H4 (cell line): ENCODE data around the gene PXDN. TPM values are rescaled to one million over a fixed set of nuclear protein-coding genes. Genes with fewer than 3 reads are reported as not detected.

Source experiments
- DNase-seq: peaks from one replicate; pipeline ENCODE4 v3.0.0-alpha.2; 2015; ENCODE audit warnings: low spot score
- total RNA-seq: library from RNA; depleted of rRNA; stranded (reverse); fragments of >200 nt; shearing (Covaris generic); gene quantifications from 2 replicates; pipeline ENCODE4 v1.2.3, GENCODE V29; 2014

The PXDN gene
- total RNA-seq, 1 experiment from 2014 or later = 171 TPM

DNA sequence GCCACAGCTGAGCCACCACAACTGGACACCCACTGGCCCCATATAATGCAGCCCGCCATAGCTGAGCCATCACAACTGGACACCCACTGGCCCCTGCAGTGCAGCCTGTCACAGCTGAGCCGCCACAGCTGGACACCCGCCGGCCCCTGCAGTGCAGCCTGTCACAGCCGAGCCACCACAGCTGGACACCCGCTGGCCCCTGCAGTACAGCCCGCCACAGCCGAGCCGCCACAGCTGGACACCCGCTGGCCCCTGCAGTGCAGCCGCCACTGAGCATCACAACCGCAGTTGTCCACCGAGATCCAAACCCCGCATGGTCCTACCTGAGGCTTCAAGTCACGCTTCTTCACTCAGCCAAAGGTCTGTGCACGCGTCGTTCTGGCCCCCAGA is 134.2 kb downstream of the PXDN start:
- no peak for DNase-seq

DNA sequence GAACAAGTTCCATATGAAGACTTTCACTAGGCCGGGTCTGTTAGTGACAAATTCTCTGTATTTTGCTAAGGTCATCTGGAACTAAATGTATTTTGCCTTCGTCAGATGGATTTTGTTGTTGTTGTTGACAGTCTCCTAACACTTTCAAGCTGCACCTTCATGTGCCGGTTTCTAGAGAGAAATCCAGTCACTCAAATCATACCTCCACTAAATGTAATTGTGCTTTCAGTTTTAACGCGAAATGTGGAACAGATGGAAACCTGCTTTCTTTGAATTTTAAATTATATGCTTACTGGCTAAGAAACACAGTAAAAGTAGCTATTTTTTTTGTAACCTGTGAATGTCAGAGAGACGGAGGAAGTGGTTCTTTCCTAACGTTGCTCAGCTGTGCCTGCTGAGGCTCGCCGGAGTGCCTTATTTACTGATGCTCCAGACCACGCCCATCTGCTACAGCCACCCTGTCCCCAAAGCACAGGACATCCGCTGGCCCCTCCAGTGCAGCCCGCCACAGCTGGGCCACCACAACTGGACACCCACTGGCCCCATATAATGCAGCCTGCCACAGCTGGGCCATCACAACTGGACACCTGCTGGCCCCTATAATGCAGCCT is 134.7 kb downstream of the PXDN start:
- DNase-seq = no peak

DNA sequence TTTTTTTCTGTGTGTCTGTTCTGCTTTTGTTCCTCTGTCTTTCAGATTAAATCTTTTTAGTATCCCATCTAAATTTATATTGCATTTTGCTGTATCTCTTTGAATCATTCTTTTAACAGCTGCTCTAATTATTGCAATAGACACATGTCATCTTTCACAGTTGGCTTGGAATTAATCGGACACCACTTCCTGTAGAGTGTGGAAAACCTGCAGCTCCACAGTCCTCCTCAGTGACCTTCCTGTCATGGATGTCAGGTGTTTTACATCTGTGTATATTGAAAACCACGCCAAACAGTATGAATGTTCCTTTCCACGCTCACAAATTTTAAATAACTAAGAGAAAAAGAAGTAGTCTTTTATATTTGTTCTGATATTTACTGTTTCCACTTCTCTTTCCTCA is 135.3 kb downstream of the PXDN start:
- DNase-seq = no peak

DNA sequence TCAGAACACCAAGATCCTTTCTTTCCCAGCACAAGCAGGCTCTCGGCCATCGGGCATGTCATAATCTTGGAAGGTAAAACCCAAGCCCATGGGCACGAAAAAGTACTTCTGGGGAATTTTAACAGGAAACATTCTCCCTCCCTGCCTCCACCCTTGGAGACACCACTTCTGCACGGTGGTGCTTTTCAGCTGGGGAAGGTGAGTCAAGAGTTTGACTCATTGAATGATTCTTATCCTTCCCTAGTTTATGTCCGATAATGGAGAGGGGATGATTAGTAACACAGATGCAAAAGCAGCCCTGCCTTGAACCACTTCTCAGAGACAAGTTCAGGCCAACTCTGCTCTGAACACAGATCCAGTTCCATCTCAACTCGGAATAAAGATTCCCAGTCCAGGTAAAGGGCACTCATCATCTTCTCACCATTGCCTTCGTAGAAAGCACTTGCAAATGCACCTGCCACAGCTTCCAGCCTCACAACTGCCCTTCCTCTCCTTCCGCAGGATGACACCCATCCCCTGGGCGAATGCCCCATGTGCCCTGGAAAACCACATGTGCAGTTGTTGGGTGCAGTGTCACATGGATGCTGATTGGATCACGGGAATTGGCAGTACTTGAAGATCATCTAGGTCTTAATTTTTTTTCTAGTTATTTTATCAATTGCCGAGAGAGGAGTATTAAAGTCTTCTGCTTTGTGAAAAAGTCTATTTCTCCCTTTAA is 136.2 kb downstream of the PXDN start:
- no peak for DNase-seq

GRCh38 chr2:1607236-1607920 is 136.9 kb downstream of the PXDN start:
- DNase-seq = no peak

GRCh38 chr2:1606421-1607235 is 137.7 kb downstream of the PXDN start:
- DNase-seq = no peak

DNA sequence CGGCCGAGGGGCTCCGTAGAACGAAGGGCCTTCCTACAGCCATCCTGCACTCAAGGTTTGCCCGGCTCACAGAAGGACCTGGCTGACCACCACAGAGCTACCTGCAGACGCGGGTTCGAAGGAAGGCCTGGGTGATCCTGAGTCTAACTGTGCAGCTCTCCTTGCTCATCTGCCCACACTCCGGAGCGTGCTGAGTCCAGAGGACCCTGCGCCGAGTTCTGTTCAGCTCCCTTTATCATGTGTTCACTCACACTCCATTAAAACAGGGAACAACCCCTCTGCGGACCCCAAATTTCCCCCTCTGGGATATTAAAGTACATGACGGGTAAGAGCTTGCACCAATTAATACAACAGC is 138.3 kb downstream of the PXDN start:
- no peak for DNase-seq

GRCh38 chr2:1605102-1606045 is 138.9 kb downstream of the PXDN start:
- DNase-seq = peak; percentile 42

DNA sequence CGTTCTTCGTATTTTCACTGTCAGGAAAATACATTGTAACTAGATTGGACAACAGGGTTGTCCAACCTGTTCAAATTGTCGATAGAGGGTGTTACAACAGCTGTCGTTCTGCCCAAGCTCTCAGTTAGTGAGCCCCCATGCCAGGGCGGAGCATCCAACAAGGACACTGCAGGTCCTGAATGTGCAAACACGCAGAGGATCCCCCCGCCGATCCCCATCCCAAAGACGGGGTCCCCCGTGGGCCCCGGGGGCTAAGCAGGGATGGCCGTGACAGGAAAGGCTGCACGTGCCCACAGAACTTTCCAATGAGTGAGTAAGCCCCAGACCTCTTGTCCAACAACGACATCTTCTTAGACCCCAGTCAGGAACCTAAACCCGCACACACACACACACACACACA is 140.8 kb downstream of the PXDN start:
- DNase-seq = no peak

DNA sequence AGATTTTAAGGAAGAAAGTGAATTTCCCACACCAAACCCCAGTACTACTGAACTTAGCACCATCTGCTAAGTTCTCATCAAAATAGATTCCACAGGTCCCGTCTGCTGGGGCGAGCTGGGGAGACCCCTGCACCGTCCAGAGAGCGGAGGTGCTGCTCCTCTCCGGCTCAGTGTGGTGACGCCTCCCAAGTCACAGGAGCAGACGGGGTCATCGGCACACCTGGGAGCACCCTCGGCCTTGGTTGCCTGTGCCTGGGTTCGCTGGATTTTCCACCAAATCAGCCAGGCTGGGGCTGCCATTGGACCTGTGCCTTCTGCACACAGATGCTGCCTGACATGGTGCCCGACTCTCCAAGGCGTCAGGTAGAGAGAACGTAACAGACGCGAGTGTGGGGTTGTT is 141.3 kb downstream of the PXDN start:
- DNase-seq = no peak

DNA sequence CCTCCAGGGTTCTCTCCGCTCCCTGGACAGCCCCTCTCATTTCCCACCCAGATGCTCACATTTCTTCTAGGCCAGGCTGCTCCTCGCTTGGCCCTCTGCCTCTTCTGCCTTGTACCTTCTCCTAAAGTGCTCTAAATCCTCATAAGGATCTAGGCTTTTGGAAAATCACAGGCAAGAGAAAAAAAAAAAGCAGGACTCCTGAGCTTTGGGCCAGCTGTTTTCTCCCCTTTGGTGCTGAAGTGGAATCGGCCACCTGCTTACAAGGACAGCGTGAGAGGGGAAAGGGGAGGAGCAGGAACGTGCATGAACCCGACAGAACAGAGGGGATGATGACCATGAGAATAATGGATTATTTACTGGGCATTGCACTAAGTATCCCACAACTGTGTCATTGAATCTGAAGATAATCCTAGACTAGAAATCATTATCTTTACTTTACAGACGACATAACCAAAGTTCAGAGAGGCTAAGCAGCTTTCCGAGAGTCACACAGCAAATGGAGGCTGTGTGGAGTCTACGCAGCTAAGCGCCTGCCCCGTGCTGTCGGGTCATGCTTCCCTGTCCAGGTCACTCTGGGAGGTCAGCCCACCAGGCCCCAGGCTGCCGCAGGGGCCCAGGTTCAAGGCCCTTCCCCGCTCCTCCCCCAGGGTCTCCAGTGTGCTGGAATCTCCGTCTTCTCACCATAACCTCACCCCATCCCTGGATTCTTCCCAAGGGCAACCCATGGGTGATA is 141.9 kb downstream of the PXDN start:
- no peak for DNase-seq

- DNase-seq = no peak
Measured at GRCh38 chr2:1601471-1602277, 142.6 kb downstream of the PXDN start.

DNA sequence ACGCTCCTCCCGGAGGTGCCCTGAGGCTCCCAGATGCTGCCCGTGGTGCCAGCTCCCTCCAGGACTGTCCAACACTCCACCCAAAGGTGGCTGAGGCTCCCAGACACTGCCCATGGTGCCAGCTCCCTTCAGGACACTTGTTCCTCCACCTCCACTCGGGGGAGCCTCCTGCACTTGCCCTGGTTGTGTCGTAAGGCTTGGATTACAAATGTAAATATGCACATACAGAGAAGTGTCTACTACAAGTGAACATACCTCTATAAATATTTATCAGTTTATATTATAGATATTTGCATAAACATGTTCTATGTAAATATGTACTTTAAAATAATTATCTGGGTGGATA is 143.3 kb downstream of the PXDN start:
- no peak for DNase-seq

DNA sequence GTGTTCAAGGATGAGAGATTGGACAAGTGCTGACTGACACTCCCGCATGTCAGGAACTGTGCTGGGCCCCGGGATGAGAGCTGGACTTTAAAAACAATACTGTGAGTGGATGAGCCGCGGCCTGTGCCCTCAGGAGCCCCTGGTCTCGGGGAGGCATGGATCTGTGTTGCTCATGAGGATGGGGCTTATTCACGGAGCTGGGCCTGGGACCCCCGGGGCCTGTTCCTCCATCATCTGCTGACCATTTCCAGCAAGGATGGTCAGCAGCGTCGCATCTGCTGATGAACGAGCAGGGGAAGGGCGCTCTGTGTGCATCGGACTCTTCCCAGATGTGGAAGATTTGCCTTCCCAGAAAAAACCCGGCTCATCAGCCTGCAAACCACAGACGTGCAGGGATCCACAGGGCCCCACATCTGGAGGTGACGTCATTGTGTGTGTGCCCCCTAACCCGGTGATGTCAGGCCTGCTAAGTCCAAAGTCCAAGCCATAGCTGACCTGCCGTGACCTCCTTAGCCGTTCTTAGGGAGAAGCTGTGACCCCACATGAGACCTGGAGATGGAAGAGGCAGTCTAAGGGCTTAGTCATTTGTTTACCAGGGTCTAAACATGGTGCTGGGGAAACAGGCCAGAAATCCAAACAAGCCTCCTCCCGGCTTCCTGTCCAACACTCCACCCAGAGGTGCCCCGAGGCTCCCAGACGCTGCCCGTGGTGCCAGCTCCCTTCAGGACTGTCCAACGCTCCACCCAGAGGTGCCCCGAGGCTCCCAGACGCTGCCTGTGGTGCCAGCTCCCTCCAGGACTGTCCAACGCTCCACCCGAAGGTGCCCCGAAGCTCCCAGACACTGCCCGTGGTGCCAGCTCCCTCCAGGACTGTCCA is 143.9 kb downstream of the PXDN start:
- DNase-seq = peak; percentile 61

DNA sequence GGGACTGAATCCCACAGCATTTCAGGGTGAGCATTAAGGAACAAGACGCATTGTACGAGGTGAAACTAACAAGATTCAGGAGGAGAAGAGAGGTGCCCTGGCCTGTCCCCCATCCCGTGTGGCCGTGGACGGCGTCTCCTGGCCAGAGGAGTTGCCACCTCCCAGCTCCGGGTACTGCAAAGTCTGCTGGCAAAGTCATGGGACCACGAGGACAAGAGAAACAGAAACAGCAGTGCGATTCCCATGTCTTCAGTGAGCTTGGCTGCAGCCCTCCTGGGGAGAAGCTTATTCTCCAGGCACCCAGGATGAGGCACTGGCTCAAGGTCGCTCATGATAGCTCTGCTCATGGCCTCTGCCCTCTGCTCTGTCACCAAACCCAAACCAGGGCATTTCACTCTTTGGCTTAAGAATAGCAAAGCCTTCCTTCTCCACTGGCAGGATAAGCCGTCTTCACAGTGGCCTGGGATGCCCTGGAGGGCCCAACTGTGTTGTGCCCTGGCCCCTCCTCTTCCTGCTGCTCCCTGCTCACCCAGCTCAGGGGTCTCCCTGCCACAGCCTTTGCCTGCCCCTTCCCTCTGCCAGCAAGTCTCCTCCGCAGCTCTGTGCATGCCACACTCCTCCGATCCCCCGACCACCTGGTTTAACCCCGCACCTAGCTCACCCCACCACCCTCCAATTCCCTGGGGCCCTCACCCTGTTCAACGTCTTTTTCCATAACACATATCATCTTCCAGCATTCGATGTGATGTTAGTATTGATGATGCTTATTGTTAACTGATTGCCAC is 144.8 kb downstream of the PXDN start:
- no peak for DNase-seq

DNA sequence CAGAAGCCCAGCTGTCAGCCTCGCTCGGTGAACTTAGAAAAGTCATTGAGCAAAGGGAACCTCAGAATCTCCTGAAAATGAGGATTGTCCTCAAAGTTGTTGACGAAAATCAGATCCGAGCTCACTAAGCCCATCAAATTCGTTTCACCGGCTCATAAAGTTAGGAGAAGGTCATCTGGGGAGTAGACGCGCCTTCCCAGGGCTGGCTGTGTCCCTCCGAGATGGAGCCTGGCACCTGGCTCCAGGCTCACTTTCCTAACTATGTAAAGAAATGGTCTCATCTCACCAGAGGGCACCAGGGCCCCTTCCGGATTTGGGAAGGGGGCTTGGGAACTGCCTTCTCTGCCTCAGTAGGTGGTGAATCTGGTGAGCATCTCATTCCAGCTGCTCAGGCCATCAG is 145.5 kb downstream of the PXDN start:
- no peak for DNase-seq

- DNase-seq = no peak
Measured at GRCh38 chr2:1598041-1598710, 146.1 kb downstream of the PXDN start.
